Activated B cell treated with CpG ODN at 0.5 μM for 24 hours (primary cell): ENCODE measurements around the gene TMEM119. TPM values are rescaled to one million over a fixed set of nuclear protein-coding genes. Genes with fewer than 3 reads are reported as not detected.

Experiments used
- ATAC-seq: fragments of 200-7000 bp; cut with Tn5 transposase; one replicate; pipeline ENCODE4 v1.10.0; 2021; ENCODE audit warnings: low read depth, mild to moderate bottlenecking, moderate library complexity
- CTCF ChIA-PET: fragments of 350-600 bp; sonication (Branson Sonifier 250); formaldehyde crosslinking; loops from one replicate; lab custom pipeline; 2021; ENCODE audit warnings: antibody characterized with exemption; lab: Charles Lee
- POLR2A ChIA-PET: fragments of 350-600 bp; sonication (Branson Sonifier 250); formaldehyde crosslinking; loops from one replicate; lab custom pipeline; 2021; ENCODE audit warnings: antibody characterized with exemption; lab: Charles Lee
- DNase-seq: peaks from one replicate; pipeline ENCODE4 v3.0.0; 2022
- H3K27ac Mint-ChIP-seq: one replicate; pipeline ENCODE4 v1.8.0; 2020; ENCODE audit warnings: mixed read lengths
- H3K27me3 Mint-ChIP-seq: one replicate; pipeline ENCODE4 v1.8.0; 2021; ENCODE audit warnings: mixed read lengths
- H3K36me3 Mint-ChIP-seq: one replicate; pipeline ENCODE4 v1.8.0; 2021; ENCODE audit warnings: low read depth, mixed read lengths
- H3K4me1 Mint-ChIP-seq: one replicate; pipeline ENCODE4 v1.8.0; 2021; ENCODE audit warnings: mixed read lengths
- H3K4me3 Mint-ChIP-seq: one replicate; pipeline ENCODE4 v1.8.0; 2020; ENCODE audit warnings: mild to moderate bottlenecking, mixed read lengths
- H3K9me3 Mint-ChIP-seq: one replicate; pipeline ENCODE4 v1.8.0; 2020; ENCODE audit warnings: mixed read lengths
- CTCF ChIP-seq: fragments of 200-600 bp; IDR thresholded peaks from one replicate; pipeline ENCODE4 v1.8.0; 2022; ENCODE audit warnings: antibody characterized with exemption, mild to moderate bottlenecking
- intact Hi-C: fragments of 100-400 bp; cut with micrococcal nuclease; formaldehyde crosslinking; loops from one replicate; pipeline ENCODE4 v1.15.1; 2024
- total RNA-seq: library from RNA; stranded (reverse); gene quantifications from 2 replicates; pipeline ENCODE4 v1.2.3, GENCODE V29; 2022

The TMEM119 gene
- total RNA-seq, 1 donor from 2014 or later: not detected

DNA sequence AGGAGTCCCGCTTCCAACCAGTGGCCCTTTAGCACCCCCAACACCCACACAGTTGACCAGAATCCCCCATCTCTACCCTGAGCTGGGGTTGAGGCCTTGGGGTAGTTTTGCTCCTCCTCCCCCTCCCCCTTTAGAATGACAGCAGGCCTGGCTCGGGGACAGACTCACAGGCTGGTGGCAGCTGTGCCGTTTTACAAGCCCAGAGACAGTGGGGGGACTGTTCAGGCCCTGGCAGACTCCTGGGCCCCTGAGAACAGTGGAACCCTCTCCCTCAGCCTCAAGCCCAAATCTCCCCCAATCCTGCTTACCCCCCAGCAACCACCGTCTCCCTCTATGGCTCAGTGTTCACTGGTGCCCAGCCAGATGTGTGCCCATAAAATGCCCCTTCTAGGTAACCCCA lies 10.1 kb downstream of the TMEM119 start:
- Mint-ChIP-seq H3K36me3 (no peaks in the 10 kb centered on the region), H3K4me3 (no peak overlapping the region), H3K27me3 (peaks cover 4% of the 10 kb centered on the region), H3K4me1 (no peaks in the 10 kb centered on the region), H3K9me3 (no peaks in the 10 kb centered on the region), H3K27ac (no peak overlapping the region)
- ChIA-PET POLR2A (no interaction called here), CTCF (no interaction called here)
- DNase-seq: no peak
- intact Hi-C loops: no loop called here
- no peak for TF ChIP-seq CTCF
- ATAC-seq: no peak

DNA sequence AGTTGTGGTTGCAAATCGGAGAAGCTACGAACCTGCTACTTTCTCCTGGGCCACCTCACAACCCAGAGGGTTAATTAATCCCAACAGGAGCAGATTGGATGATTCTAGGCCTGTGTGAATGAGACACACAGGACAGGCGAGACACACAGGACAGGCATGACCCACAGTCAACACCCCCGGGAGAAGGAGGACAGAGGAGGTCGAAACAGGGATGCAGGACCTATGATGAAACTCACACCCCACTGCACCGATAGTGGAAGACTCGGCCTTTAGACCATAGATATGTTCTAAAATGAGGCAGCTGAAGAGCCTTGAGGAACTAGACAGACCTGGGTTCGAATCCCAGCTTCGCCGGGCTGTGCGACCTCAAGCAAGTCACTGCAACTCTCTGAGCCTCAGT lies 11.6 kb downstream of the TMEM119 start:
- DNase-seq (no peak), ATAC-seq (no peak)
- POLR2A ChIA-PET: interaction anchor here (0.6 to 1.3 kb wide), 2 partner anchors 9 to 21 kb away, joined by 3 read pairs; no protein-coding TSS in a partner anchor
- intact Hi-C loops: no loop called here
- Mint-ChIP-seq H3K4me3 (no peak overlapping the region), H3K36me3 (no peaks in the 10 kb centered on the region), H3K9me3 (no peaks in the 10 kb centered on the region), H3K27ac (no peak overlapping the region), H3K27me3 (peaks cover 4% of the 10 kb centered on the region), H3K4me1 (no peaks in the 10 kb centered on the region)
- CTCF ChIA-PET: interaction anchor here (1.0 kb wide), 1 partner anchor 32 kb away, joined by 3 read pairs; no protein-coding TSS in a partner anchor
- TF ChIP-seq CTCF: no peak

- Mint-ChIP-seq H3K4me1 (no peaks in the 10 kb centered on the region), H3K27me3 (peaks cover 3% of the 10 kb centered on the region), H3K4me3 (no peak overlapping the region), H3K27ac (no peak overlapping the region), H3K9me3 (no peaks in the 10 kb centered on the region), H3K36me3 (no peaks in the 10 kb centered on the region)
- ChIA-PET CTCF (interaction anchor here (0.7 to 1.0 kb wide), 2 partner anchors 33 to 316 kb away, joined by 3 to 4 read pairs; no protein-coding TSS in a partner anchor), POLR2A (interaction anchor here (1.3 kb wide), 1 partner anchor 10 kb away, joined by 3 read pairs; no protein-coding TSS in a partner anchor)
- no peak for DNase-seq
- no peak for TF ChIP-seq CTCF
- intact Hi-C loops: no loop called here
- no peak for ATAC-seq
Measured at GRCh38 chr12:108585864-108586263, 12.0 kb downstream of the TMEM119 start.

DNA sequence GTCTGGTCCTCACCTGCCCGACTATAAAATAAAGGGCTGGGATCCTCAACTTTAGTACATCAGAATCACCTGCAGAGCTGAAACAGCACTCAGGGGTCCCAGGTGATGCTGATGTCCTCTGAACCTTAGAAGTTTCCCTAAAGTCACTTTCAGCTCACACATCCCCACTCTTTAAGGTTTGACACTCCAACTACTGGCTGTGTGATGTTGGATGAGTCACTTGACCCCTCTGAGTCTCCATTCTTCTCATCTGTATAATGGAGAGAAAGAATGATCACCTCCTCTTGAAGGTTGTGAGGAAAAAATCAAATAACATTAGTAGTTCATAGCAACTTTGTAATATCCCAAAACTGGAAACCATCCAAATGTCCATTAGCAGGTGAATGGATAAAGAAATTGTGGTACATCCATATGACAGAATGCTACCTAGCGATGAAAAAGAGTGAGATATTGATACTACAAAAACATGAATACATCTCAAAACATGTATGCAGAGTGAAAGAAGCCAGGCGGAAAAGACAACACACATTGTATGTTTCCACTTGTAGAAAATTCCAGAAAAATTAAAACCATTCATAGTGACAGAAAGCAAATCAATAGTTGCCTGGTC lies 13.3 kb downstream of the TMEM119 start:
- Mint-ChIP-seq H3K4me1 (peaks cover 7% of the 10 kb centered on the region), H3K9me3 (no peaks in the 10 kb centered on the region), H3K36me3 (no peaks in the 10 kb centered on the region), H3K27ac (no peak overlapping the region), H3K27me3 (peaks cover 2% of the 10 kb centered on the region), H3K4me3 (no peak overlapping the region)
- CTCF ChIA-PET: no interaction called here
- DNase-seq (no peak), ATAC-seq (no peak)
- intact Hi-C loops: no loop called here
- TF ChIP-seq CTCF: no peak
- POLR2A ChIA-PET: no interaction called here

- H3K27me3 Mint-ChIP-seq: peaks cover 2% of the 10 kb centered on the region
- DNase-seq (no peak), ATAC-seq (no peak)
- no peaks in the 10 kb centered on the region for H3K36me3 Mint-ChIP-seq
- POLR2A ChIA-PET: no interaction called here
- H3K4me1 Mint-ChIP-seq: peaks cover 13% of the 10 kb centered on the region
- TF ChIP-seq CTCF: no peak
- no peaks in the 10 kb centered on the region for H3K9me3 Mint-ChIP-seq
- H3K27ac Mint-ChIP-seq: no peak overlapping the region
- CTCF ChIA-PET: no interaction called here
- intact Hi-C loops: no loop called here
- H3K4me3 Mint-ChIP-seq: no peak overlapping the region
Measured at GRCh38 chr12:108583991-108584390, 13.9 kb downstream of the TMEM119 start.
